ENCODE measurements around the gene ATP2A3. TPM values are rescaled to one million over a fixed set of nuclear protein-coding genes. Genes with fewer than 3 reads are reported as not detected.

The ATP2A3 gene
- total RNA-seq, 4 donors from 2014 or later: 5.7 to 33.6 (median 17.5) TPM

GRCh38 chr17:3923466-3924190, 40.6 kb downstream of the ATP2A3 start:
- no peaks in the 10 kb centered on the region for H3K9me3 ChIP-seq
- no peaks in the 10 kb centered on the region for H3K4me1 ChIP-seq
- H3K36me3 ChIP-seq: no peaks in the 10 kb centered on the region
- H3K4me3 ChIP-seq: no peak overlapping the region
- intact Hi-C loops (cut with DNase I; ENCODE audit: low total_unique reads): no loop called here
- no peak for DNase-seq
- no peaks in the 10 kb centered on the region for H3K27me3 ChIP-seq
- H3K27ac ChIP-seq: no peak overlapping the region
- no peak for TF ChIP-seq CTCF (IDR thresholded peaks at IDR 0.05)
- TF ChIP-seq POLR2A (IDR thresholded peaks at IDR 0.05): no peak

GRCh38 chr17:3922765-3923164, 41.5 kb downstream of the ATP2A3 start:
- Histone ChIP-seq H3K36me3 (no peaks in the 10 kb centered on the region), H3K4me3 (no peak overlapping the region), H3K9me3 (no peaks in the 10 kb centered on the region), H3K4me1 (no peaks in the 10 kb centered on the region), H3K27me3 (no peaks in the 10 kb centered on the region), H3K27ac (no peak overlapping the region)
- intact Hi-C loops (cut with DNase I; ENCODE audit: low total_unique reads): no loop called here
- TF ChIP-seq POLR2A (IDR thresholded peaks at IDR 0.05): no peak
- no peak for TF ChIP-seq CTCF (IDR thresholded peaks at IDR 0.05)
- no peak for DNase-seq

GRCh38 chr17:3921502-3922319, 42.5 kb downstream of the ATP2A3 start:
- H3K4me3 ChIP-seq: no peak overlapping the region
- intact Hi-C loops (cut with DNase I; ENCODE audit: low total_unique reads): no loop called here
- H3K9me3 ChIP-seq: no peaks in the 10 kb centered on the region
- no peaks in the 10 kb centered on the region for H3K36me3 ChIP-seq
- TF ChIP-seq POLR2A (IDR thresholded peaks at IDR 0.05): no peak
- no peak for TF ChIP-seq CTCF (IDR thresholded peaks at IDR 0.05)
- no peaks in the 10 kb centered on the region for H3K27me3 ChIP-seq
- no peak for DNase-seq
- H3K4me1 ChIP-seq: no peaks in the 10 kb centered on the region
- H3K27ac ChIP-seq: no peak overlapping the region

- Histone ChIP-seq H3K4me3 (no peak overlapping the region), H3K27ac (no peak overlapping the region), H3K4me1 (no peaks in the 10 kb centered on the region), H3K27me3 (no peaks in the 10 kb centered on the region), H3K36me3 (no peaks in the 10 kb centered on the region), H3K9me3 (no peaks in the 10 kb centered on the region)
- TF ChIP-seq POLR2A (IDR thresholded peaks at IDR 0.05): no peak
- TF ChIP-seq CTCF (IDR thresholded peaks at IDR 0.05): no peak
- no peak for DNase-seq
- intact Hi-C loops (cut with DNase I; ENCODE audit: low total_unique reads): no loop called here
These were observed 43.2 kb downstream of the ATP2A3 start for GRCh38 chr17:3921006-3921405.

- no peak for TF ChIP-seq CTCF (IDR thresholded peaks at IDR 0.05)
- TF ChIP-seq POLR2A (IDR thresholded peaks at IDR 0.05): no peak
- Histone ChIP-seq H3K27me3 (no peaks in the 10 kb centered on the region), H3K36me3 (no peaks in the 10 kb centered on the region), H3K4me3 (no peak overlapping the region), H3K4me1 (no peaks in the 10 kb centered on the region), H3K9me3 (no peaks in the 10 kb centered on the region), H3K27ac (peak overlapping the region; percentile 48 to 55)
- DNase-seq: peak in 1 of 2 donors; percentile 54
- intact Hi-C loops (cut with DNase I; ENCODE audit: low total_unique reads): no loop called here
These were observed 45.1 kb downstream of the ATP2A3 start for GRCh38 chr17:3919123-3919624.
